GM19043 (cell line): Measurements from ENCODE around the gene CPSF7.
"Not testable (repeated sequence)": the region's sequence is repeated elsewhere in the genome, so short reads cannot be mapped to it uniquely, and the experiment has no call there.

Source experiments
- ATAC-seq: cut with Tn5 transposase; IDR thresholded peaks from one replicate; pipeline ENCODE4 v1.9.1; 2021; ENCODE audit warnings: low read depth; ENCODE audit not compliant: unreplicated experiment

The CPSF7 gene

DNA sequence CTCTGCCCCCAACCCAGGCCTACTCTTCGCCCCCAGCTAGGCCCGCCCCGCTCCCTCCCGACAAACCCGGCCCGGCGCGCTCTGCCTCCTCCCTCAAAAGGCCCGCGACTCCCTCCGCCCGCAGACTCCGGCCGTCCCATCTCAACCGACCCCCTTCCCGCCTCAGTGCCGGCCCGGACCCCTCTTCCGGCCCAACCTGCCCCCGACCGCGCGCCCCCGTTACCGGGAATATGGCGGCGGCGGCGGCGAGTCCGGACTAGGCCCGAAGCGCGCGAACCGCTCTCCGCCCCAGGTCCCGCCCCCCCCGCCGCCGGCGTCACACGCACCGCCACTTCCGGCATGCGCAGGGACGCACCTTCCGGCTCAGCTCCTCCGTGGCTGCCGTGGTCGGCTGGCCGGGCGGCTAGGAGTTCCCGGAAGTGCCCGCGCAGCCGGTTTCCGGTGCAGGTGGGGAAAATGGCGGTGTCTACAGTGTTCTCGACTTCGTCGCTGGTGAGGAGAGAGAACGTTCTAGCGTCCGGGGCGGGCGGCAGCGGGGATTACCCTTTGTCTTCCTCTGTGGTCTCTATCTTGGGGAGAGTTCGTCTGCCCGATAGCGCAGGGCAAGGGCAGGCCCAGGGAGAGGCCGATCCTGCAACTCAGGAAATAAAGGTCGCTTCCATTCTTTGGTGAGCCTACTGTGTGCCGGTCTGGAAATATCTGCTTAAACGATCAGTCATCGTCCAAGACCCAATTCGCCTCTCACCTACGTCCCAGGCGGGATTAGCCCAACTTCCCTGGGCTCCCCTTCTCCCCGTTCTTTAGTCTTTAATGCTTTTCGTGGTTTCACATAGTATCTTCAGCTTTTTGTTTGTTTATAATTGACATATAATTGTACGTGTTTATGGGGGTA is at the start of gene CPSF7, which contains the start of gene SDHAF2:
CPSF7 (minus strand) TSS at position 285 of the 892 bp plus-strand sequence. CDS start 740 bp downstream, outside the sequence.
SDHAF2 (plus strand) TSS at position 434 of the 892 bp plus-strand sequence; CDS start at position 457, 23 bp downstream.
- peak; percentile 96 for ATAC-seq

DNA sequence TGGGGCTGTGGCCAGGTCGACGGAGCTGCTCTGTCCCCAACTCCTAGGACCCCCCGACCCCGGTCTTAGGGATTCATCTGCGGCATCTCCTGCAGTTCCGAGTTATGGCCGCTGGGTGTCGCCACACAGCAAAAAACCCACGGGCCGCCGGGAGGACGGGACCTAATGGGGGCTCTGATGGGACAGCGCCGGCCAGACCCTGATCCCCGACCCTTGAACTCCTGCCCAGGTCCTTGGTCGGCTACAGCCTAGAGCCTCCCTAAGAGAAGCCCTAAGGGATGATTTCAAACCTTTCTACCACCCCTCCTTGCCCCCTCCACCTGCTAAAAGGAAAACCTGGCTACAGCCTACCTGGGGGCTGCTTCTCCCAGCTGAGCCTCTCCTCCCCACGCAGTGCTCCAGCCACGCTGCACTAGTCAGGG is 48.0 kb upstream of the CPSF7 start:
- no peak for ATAC-seq

DNA sequence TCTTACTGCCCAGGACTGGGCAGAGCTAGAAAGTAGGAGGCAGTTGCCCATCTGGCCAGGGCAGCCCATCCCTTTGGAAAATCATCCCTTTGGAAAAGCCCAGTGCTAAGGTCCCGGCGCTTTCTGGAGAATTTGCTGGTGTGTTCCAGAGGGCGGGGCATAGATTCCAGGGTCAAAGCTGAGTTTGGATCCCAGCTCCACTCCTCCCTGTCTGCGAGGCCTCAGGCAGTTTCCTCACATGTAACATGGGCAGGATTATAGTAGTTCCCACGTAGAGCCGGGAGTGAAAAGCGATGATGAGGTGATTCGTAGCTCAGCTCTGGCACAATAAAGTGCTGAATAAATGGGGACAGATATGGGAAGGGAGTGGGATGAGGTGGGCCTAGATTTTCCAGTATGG is 47.4 kb upstream of the CPSF7 start:
- no peak for ATAC-seq

DNA sequence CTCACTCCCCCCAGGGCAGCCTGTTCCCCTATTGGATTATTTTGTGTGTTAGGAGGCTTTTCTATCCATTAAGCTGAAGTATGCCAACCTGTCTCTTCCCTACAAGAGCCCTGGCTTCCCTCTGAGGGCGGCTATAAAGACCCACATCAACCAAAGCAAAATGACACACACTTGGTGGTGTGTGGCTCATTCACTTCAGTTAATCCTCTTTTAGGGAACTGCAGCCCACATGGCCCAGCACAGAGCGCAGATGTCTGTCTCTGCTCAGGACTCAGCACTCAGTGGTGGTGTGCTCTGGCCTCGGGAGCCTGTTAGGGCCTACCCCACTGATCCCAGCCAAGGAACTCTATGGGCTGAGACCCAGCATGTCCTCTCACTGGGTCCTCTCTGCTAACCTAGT is 46.6 kb upstream of the CPSF7 start:
- no peak for ATAC-seq

DNA sequence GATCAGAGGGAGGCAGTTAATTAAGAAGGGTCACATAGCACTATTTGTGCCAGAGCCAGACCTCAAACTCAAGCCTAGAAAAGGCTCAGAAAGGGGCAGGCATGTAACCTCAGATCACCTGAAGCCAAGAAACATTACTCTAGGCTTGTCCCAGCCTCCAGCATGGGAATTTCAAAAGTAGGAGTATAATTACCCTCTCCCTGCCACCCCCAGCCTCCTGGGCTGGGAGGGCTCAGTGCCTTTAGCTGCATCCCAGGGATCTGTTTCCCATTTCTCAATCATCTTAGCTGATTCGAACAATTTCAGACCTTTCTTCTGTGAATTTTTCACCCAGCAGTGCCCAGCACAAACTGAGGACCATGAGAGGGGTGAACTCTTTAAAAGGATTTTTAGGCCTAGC is 45.7 kb upstream of the CPSF7 start:
- ATAC-seq: no peak

DNA sequence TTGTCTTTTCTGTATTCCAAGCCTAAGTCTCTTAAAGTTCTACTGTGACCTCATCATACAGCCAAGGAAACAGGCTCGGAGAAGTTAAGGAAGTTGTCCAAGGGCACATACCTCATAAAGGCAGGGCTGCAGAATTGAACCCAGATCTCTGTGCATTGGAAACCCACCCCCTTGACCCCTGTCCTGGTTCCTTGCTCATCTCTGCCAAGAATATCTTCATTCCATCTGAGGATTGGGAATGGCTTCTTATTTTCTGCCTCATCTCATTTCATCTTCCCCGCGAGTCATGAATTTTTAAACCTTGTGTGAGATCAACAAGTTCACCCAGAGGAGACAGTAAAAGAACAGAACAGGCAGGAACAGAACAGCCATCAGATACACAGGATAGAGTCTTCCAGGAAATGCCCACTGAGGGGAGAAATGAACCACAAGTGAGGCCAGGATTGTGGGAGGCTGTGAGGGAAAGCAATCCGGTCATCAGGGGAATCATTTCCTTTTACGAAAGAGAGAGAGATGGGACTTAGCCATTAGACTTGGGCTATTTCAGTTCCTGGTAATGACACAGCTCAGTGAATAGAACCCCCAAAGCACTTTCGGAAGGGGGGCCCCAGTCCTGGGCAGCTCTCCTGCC is 44.4 kb upstream of the CPSF7 start:
- no peak for ATAC-seq

DNA sequence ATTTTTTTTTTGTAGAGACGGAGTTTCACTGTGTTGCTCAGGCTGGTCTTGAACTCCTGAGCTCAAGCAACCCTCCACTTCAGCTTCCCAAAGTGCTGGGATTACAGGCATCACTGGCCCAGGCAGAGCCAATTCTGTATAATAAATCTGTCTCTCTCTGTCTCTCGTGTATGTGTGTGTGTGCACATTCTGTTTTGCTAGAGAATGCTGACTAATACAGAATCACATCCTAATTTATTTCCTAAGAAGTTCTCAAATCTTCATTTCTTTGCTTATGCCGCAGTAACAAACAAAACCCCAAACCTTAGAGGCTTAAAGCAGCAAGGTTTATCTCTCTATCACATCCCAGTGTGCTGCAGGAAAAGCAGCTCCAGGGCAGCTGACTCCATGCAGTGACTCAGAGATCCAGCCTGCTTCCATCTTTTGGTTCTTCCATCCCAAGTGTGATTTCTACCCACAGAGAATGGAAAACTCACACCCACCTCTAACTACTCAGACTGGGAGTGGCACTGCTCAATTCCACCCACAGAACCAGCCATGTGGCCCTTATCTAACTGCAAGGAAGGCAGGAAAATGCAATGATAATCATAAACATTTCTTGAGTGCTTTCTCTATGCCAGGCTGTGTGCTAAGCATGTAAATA is 43.7 kb upstream of the CPSF7 start:
- no peak for ATAC-seq

- no peak for ATAC-seq
Observed at GRCh38 chr11:61472868-61473267, 43.1 kb upstream of the CPSF7 start.

DNA sequence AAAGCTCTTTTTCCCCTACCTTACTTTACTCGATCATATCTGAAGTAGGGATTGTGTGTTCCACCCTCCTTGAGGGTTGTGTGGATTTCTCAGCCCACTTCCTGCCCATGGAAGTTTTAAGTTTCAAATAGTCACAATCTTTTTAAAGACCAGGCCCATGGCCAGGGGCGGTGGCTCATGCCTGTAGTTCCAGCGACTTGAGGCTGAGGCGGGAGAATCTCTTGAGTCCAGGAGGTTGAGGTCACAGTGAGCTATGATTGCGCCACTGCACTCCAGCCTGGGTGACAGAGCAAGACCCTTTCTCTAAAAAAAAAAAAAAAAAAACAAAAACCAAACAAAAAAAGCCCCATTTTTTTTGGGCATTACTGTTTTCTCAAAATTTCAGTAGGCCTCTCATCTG is 42.5 kb upstream of the CPSF7 start:
- ATAC-seq: no peak

GRCh38 chr11:61468002-61468401 is 38.2 kb upstream of the CPSF7 start:
- no peak for ATAC-seq

GRCh38 chr11:61467602-61468001 is 37.8 kb upstream of the CPSF7 start:
- not testable (repeated sequence) for ATAC-seq

DNA sequence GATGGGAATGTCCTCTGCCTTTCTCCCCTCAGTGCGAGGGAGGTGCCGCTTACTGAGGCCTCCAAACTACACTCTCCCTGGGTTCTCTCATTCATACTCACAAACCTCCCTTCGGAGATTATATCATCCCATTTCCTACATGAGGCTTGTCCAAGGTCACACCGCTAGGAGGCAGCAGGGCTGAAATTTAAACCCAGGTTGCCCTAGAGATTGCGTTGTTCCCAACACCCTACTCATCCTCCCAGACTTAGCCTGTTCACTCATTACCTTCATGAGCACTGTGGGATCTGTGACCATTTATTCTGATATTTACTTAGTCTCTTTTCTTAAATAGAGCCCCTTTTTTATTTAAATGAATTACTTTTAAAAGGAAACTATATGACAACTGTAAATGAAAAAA is 31.2 kb upstream of the CPSF7 start:
- ATAC-seq: no peak

DNA sequence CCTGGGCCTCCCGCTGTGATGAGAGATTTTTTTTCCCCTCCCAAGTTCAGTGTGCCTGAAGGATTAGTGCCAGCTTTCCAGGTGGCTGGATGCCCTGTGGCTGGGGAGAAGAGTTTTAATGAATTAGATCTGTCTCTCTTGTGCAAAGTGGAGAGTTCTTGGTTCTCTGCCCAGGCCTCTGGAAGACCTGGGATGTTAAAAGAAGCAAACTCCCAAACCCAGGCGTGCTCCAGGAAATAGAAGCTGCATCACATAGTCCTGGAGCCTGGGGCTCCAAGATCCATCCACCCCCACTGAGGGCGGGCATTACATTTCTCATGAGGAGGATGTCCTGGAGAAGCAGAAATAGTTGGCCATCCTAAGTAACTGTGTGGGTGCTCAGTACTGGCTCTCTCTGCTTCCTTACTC is 30.7 kb upstream of the CPSF7 start:
- no peak for ATAC-seq

- no peak for ATAC-seq
Observed at GRCh38 chr11:61454520-61454919, 24.7 kb upstream of the CPSF7 start.

GRCh38 chr11:61453695-61454094 is 23.9 kb upstream of the CPSF7 start:
- ATAC-seq: no peak

GRCh38 chr11:61452825-61453224 is 23.1 kb upstream of the CPSF7 start:
- no peak for ATAC-seq

- ATAC-seq: no peak
Observed at GRCh38 chr11:61448552-61448927, 18.8 kb upstream of the CPSF7 start.

- ATAC-seq: no peak
Observed at GRCh38 chr11:61447601-61448551, 18.1 kb upstream of the CPSF7 start.

DNA sequence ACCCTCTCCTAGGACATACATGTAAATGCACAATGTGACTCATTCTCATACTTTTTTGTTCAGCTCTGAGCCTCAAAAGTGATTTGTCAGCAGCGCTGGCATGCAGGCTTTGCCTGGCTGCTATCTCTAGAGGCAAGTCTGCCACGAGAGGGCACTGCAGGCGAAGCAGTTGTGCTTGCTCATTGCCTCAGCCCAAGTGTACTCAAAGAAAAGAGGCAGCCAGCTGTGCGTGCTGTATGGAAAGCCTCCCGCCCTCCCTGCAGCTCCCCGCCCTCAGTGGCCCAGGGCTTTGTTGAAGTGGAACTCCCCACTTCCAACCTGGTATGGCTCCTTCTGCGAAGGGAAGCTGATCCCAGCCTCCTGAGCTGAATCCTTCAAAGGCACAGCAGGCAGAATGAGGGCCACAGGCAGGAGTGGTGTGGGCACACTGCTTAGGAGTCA is 16.5 kb upstream of the CPSF7 start:
- ATAC-seq: no peak

- ATAC-seq: no peak
Observed at GRCh38 chr11:61445516-61445915, 15.7 kb upstream of the CPSF7 start.
